LHCN-M2 (cell line): Measurements from ENCODE around the gene MGAT1. TPM values are rescaled to one million over a fixed set of nuclear protein-coding genes. Genes with fewer than 3 reads are reported as not detected.
A peak's percentile ranks its signal among the peaks of the same experiment; 100 is the strongest.

Source experiments
- DNase-seq: peaks from one replicate; pipeline ENCODE4 v3.0.0-alpha.2; 2012; ENCODE audit warnings: low read depth
- total RNA-seq: library from RNA; depleted of rRNA; stranded (reverse); fragments of >200 nt; gene quantifications from 2 replicates; pipeline ENCODE4 v1.2.3, GENCODE V29; 2014

Gene MGAT1
- total RNA-seq, 1 experiment from 2014 or later: 179 TPM

- peak; percentile 46 for DNase-seq
Observed at GRCh38 chr5:180824630-180825476, 22.2 kb upstream of the MGAT1 start.

- DNase-seq: no peak
Observed at GRCh38 chr5:180823940-180824629, 21.5 kb upstream of the MGAT1 start.

DNA sequence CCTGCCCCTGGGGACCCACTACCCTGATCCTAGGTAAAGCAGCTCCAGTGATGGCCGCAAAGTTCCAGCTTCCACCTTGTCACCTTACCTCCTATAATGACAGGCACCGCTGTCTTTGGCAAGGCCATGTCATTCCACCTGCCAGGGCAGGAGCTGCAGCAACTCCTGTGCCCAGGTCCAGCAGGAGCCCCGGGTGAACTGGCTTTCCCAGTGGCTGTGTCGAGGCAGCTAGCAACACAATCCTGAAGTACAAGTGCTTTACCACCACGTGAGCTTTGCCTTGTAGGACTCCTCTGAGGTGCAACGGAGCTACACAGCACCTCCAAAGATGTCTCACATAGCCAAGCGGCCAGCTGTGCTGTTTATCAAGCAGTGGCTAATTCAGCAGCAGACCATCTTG lies 20.7 kb upstream of the MGAT1 start:
- DNase-seq: no peak

- no peak for DNase-seq
Observed at GRCh38 chr5:180821538-180821937, 18.9 kb upstream of the MGAT1 start.

DNA sequence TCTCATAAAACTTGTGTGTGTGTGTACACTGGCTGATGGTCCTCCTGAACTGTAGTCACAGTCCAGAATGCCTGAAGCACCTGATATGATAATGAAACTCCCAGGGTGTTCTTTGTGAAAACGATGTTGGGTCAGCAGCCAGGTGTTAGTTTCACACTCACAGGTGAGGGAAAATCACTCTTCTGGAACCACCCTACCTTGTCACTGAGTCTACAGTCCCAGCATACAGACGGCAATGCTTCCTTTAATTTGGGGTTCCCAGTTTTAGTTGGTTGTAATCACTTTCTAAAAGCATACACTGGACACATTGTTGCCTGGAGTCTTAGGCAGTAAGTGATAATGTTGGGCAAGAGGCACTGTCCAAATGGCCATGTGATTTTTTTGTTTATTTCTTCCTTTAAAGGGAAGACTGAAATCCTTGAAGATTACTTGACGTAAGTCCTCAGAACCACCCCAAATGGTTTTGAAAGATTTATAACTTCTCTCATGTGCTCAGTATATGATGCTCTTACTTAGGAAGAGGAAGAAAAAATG lies 18.2 kb upstream of the MGAT1 start:
- DNase-seq: no peak

DNA sequence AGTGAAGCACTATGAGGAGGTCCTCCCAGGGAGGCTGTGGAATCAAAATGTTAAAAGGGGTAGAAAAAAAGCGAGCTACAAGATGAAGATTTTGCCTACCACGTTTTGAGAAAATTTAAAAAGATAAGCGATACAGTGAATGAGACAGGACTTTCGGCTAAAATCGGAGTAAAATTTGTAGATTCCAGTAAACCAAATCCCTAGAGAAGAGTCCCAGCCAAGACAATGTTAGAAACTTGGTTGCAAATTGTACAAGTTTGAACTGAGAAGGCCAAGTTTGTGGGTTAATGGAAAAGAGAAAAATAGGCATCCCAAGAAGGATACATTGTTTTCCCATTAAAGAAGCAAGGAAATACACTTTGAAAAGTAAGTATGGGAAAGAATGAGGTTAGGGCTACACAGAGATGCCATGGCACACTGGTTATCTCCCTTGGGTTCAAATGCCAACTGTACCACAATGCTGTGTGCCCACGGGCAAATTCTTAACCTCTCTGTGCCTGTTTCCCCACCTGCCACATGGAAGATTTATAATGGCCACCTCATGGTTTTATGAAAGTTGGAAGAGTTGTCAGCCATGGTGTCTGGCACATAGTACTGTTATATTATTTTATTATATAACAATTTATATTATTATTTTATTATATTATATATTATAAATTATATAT lies 16.2 kb upstream of the MGAT1 start:
- no peak for DNase-seq

DNA sequence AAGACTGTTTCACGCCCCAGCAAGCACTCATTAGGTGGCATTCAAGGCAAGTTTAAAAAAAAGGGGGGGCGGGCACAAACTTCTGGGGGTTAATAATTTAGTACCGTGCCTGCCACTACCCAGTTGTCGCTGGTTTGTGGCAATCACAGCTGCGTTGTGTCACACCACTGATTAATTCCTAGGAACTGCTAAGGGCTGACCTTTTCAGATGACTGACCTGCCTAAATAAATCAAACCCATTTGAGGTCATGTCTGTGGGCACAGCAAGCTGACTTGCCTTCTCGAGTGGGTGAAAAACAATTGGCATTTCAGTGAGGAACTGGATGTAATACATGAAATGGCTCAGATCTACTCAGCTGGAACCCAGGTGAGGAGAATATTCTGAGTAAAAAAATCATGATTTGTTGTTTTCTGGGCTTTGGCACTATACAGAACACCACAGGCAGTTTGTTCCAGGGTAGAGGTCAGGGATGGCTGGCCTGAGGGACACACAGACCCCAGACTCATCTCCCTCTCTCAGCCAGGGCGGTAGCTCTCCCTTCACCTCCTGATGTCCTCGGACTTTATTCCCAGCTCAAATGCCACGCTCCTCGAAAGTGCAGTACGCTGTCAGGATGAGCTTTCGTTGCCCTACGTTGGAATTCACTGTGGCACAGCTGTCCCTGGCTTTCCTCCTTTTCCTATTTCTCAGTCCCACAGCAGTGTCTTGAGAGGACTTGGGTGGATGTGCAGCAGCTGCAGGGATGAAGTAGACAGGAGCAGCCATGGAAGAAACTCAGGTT lies 15.5 kb upstream of the MGAT1 start:
- DNase-seq: peak; percentile 41

GRCh38 chr5:180816608-180817534 lies 14.3 kb upstream of the MGAT1 start:
- DNase-seq: no peak

GRCh38 chr5:180815293-180815917 lies 12.8 kb upstream of the MGAT1 start:
- no peak for DNase-seq

DNA sequence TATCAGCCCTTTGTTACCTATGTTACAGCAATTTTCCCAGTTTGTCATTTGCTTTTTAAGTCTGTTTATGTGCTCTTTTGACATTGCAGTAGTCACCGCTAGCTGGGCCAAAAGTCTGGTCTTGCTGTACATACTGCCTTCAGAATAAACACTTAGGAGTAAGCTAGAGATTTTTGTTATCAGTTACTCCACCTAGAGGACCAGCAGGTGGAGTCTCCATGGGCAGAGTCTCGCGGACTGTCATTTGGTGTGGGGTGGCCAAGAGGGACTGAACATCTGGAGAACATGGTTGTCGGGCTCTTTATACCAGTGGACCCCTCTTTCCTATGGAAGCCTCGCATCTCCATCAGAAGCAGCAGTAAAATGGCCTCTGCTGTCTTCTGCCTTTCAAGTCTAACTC lies 10.8 kb upstream of the MGAT1 start:
- DNase-seq: no peak

- DNase-seq: no peak
Observed at GRCh38 chr5:180811623-180812124, 9.1 kb upstream of the MGAT1 start.

GRCh38 chr5:180810959-180811622 lies 8.5 kb upstream of the MGAT1 start:
- DNase-seq: peak; percentile 47

DNA sequence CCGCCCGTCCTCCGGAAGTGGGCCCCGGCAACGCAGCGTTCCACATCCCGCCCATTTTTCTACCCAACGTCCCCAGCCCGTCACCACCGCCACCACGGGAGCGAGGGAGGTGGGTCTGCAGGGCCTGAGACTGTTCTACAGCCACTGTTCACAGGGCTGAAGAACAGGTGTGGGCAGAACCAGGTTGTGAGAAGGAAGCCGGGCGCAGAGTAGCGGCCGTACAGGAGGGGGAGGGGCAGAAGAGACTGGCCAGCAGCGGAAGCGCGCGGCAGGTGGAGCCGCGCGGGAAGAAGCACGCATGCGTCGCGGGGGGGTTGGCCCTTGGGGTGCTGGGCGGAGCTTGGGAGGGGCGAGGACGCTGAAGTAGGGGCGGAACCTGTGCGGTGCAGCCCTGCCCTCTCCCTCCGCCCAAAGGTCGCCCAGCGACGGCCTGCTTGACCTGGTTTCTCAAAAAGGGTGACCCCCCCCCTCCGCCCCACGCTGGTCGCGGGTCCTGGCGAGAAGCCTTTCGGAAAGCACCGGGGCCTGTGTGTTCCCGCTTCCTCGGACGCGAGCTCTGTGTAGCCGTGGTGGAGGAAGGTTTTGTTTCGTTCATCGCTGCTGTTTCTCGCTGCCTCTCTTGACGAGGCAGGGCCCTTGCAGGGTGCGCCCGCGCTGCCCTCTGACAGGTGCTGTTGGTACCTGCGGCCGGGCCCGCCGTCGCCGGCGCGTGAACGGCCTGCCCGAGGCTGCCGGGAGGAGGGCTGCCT lies 7.8 kb upstream of the MGAT1 start:
- peak; percentile 91 for DNase-seq

DNA sequence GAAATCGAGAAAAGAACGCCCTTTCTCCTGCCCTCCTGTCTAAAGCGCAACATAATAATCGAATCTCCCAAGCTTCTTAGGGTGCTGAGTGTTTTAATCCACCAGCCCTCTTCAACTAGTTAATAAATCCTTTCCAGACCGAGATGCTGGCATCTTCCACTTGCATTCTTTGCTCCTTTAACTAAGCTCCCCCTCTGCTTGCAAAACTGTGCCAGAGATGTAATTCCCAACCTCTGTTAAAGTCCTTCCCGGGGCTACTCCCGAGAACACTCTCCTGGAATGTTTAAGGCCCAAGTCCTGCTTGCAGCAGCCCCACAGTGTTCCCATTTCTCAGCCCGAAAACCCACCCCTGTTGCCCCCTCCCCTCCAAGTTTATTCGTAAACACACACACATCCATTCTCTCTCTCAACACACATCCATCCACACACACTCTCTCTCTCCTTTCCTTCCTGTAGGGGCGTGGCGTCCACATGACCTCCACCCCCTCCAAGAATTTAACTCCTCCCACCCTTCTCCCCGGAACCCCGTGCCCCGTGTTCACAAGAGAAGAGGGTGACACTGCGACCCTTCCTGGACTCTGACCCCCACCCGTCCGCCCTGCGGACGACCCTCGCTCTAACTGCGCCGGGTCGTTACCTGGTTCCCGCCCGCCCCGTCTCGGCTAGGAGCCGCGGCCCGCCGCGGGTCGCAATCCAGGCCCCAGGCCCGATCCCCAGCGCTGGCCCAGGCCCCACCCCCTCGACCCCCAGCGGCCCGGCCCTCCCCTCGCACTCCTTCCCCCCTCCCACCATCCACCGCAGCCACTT lies 7.0 kb upstream of the MGAT1 start:
- peak; percentile 90 for DNase-seq

- DNase-seq: no peak
Observed at GRCh38 chr5:180808461-180809000, 5.9 kb upstream of the MGAT1 start.

DNA sequence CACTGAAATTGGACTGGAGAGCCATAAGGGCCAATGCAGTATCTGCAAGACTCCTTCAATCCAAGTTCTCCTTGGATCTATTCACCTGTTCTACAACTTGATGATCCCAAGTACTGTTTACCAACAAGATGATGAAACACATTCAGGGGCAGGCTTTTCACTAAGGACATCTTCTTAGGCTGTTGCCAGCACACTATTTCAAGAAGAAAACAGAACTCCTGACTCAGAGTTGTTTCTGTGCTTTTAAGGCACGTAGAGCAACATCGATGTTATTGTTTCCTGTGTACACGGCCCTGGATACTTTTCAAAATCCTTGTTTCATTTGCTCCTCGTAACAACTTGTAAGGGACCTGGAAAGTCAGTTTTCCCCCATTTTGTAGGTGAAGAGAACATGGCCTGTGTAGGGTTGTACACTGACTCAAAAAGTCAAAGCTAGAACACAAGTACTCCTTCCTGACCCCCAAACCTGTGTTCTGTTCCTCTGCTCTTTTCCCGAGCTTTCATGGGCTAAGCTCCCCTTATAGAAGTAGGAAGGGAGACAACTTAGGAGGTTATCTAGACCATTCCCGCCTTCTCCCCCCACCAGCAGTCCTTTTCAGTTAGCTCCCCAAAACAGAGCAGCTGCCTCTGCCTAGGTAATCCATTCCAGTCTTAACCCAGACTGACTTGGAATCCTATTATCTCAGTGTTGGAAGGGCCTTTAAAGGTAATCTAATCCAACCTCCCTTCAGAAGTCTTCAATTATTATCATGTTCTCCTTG lies 5.2 kb upstream of the MGAT1 start:
- DNase-seq: no peak
